ENCODE measurements around the gene SETD1B. TPM values are rescaled to one million over a fixed set of nuclear protein-coding genes. Genes with fewer than 3 reads are reported as not detected.
"Not testable (repeated sequence)": the region's sequence is repeated elsewhere in the genome, so short reads cannot be mapped to it uniquely, and the experiment has no call there.

Gene SETD1B
- total RNA-seq, 1 donor: 4.7 TPM

- no peak for DNase-seq (ENCODE audit: low read depth)
- H3K4me3 ChIP-seq (ENCODE audit: low read depth, low read length): no peak overlapping the region
- TF ChIP-seq, protein P1, sequence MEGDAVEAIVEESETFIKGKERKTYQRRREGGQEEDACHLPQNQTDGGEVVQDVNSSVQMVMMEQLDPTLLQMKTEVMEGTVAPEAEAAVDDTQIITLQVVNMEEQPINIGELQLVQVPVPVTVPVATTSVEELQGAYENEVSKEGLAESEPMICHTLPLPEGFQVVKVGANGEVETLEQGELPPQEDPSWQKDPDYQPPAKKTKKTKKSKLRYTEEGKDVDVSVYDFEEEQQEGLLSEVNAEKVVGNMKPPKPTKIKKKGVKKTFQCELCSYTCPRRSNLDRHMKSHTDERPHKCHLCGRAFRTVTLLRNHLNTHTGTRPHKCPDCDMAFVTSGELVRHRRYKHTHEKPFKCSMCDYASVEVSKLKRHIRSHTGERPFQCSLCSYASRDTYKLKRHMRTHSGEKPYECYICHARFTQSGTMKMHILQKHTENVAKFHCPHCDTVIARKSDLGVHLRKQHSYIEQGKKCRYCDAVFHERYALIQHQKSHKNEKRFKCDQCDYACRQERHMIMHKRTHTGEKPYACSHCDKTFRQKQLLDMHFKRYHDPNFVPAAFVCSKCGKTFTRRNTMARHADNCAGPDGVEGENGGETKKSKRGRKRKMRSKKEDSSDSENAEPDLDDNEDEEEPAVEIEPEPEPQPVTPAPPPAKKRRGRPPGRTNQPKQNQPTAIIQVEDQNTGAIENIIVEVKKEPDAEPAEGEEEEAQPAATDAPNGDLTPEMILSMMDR (IDR thresholded peaks at IDR 0.05; ENCODE audit: insufficient read depth, low read depth, low read length): no peak
Observed at GRCh38 chr12:121849211-121849610, 45.4 kb downstream of the SETD1B start.

DNA sequence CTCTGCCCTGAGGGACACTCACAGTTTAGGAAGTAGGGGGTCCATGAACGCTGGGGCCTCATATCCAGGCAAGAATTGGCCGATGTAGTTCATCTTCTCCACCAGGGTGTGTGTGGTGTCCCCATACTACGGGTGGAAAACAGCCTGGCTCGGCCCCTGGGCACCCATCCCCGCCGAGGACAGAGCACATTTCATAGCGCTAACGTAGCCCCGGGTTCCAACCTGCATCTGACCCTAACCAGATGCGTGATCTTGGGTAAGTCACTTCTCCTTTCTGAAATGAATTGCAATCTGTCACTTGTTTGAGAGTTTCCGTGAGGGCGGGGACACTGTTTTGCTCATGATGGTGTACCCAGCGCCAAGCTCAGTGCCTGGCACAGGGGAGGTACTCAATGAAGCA, 45.9 kb downstream of the SETD1B start:
- TF ChIP-seq, protein P1 (IDR thresholded peaks at IDR 0.05; ENCODE audit: insufficient read depth, low read depth, low read length): no peak
- DNase-seq (ENCODE audit: low read depth): no peak
- no peak overlapping the region for H3K4me3 ChIP-seq (ENCODE audit: low read depth, low read length)

GRCh38 chr12:121852392-121852791, 48.6 kb downstream of the SETD1B start:
- DNase-seq (ENCODE audit: low read depth); H3K4me3 ChIP-seq (ENCODE audit: low read depth, low read length): not testable (repeated sequence)

GRCh38 chr12:121857322-121858246, 53.8 kb downstream of the SETD1B start:
- no peak for DNase-seq (ENCODE audit: low read depth)
- no peak overlapping the region for H3K4me3 ChIP-seq (ENCODE audit: low read depth, low read length)
- TF ChIP-seq, protein P1 (IDR thresholded peaks at IDR 0.05; ENCODE audit: insufficient read depth, low read depth, low read length): no peak

GRCh38 chr12:121858318-121858661, 54.5 kb downstream of the SETD1B start:
- TF ChIP-seq, protein P1 (IDR thresholded peaks at IDR 0.05; ENCODE audit: insufficient read depth, low read depth, low read length): no peak
- no peak for DNase-seq (ENCODE audit: low read depth)

GRCh38 chr12:121858662-121859572, 55.1 kb downstream of the SETD1B start, which contains the start of gene HPD:
HPD (minus strand) TSS chr12:121858859; CDS start chr12:121858823, 36 bp downstream.
- DNase-seq (ENCODE audit: low read depth): peak; percentile 92
- TF ChIP-seq, protein P1 (IDR thresholded peaks at IDR 0.05; ENCODE audit: insufficient read depth, low read depth, low read length): no peak

More at GRCh38 chr12:121858318-121858661, 54.5 kb downstream of the SETD1B start:
- no peak overlapping the region for H3K4me3 ChIP-seq (ENCODE audit: low read depth, low read length)

DNA sequence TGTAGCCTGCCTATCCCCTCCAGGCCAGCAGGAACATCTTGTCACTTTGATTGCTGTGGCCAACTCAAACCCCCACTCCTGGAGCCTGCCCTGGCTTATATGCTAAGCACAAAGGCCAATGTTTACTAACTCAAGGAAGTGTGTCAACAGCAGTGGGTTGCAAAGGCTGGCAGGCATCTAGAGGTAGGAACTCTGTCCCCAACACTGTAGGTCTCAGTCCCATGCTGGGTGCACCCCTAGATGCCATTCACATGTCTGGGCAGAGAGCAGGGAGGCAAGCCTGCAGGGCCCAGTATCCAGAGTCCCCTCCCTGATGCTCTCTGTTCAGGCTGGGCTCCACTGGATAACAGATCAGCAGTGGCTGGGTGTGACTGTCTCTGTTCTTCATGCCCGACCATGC, 56.4 kb downstream of the SETD1B start:
- DNase-seq (ENCODE audit: low read depth): peak; percentile 18
- TF ChIP-seq, protein P1 (IDR thresholded peaks at IDR 0.05; ENCODE audit: insufficient read depth, low read depth, low read length): no peak
- no peak overlapping the region for H3K4me3 ChIP-seq (ENCODE audit: low read depth, low read length)

More at GRCh38 chr12:121858662-121859572, 55.1 kb downstream of the SETD1B start, which contains the start of gene HPD:
- no peak within 1 kb of the TSS for H3K4me3 ChIP-seq (ENCODE audit: low read depth, low read length)

DNA sequence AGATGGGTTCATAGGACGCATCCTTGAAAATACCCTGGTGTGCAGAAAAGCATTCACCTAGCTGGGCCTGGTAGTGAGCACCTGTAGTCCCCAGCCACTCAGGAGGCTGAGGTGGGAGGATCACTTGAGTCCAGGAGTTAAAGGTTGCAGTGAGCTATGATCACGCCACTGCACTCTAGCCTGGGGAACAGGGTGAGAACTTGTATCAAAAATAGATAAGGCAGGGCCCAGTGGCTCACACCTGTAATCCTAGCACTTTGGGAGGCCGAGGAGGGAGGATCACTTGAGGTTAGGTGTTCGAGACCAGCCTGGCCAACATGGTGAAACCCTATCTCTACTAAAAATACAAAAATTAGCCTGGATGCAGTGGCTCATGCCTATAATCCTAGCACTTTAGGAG, 56.9 kb downstream of the SETD1B start:
- not testable (repeated sequence) for DNase-seq (ENCODE audit: low read depth); H3K4me3 ChIP-seq (ENCODE audit: low read depth, low read length)
